RWPE2 (cell line): ENCODE data around the gene MGMT.

Experiments used
- ATAC-seq: fragments of 200-7000 bp; cut with Tn5 transposase; 3 replicates; pipeline ENCODE4 v1.9.1; 2021; ENCODE audit warnings: low read depth
- DNase-seq: peaks from one replicate; pipeline ENCODE4 v3.0.0-alpha.2; 2020; ENCODE audit warnings: low spot score
- H3K27ac ChIP-seq: fragments of 450-650 bp; 2 replicates; pipeline ENCODE4 v1.5.1; 2017; ENCODE audit warnings: mild to moderate bottlenecking; ENCODE audit not compliant: poor library complexity, severe bottlenecking
- H3K27me3 ChIP-seq: fragments of 250-450 bp; sonication (Bioruptor Pico); 2 replicates; pipeline ENCODE4 v1.5.1; 2021; ENCODE audit warnings: mild to moderate bottlenecking, moderate library complexity; ENCODE audit not compliant: insufficient read depth, poor library complexity, severe bottlenecking
- H3K36me3 ChIP-seq: fragments of 250-450 bp; sonication (Bioruptor Pico); 2 replicates; pipeline ENCODE4 v1.5.1; 2020; ENCODE audit warnings: low read depth, mild to moderate bottlenecking, moderate library complexity
- H3K4me1 ChIP-seq: fragments of 250-450 bp; sonication (Bioruptor Pico); 2 replicates; pipeline ENCODE4 v1.5.1; 2021; ENCODE audit warnings: mild to moderate bottlenecking, moderate library complexity; ENCODE audit not compliant: insufficient read depth, poor library complexity, severe bottlenecking
- H3K4me3 ChIP-seq: fragments of 250-450 bp; sonication (Bioruptor Pico); 2 replicates; pipeline ENCODE4 v1.5.1; 2021; ENCODE audit warnings: mild to moderate bottlenecking, moderate library complexity; ENCODE audit not compliant: severe bottlenecking
- H3K9me3 ChIP-seq: fragments of 250-450 bp; sonication (Bioruptor Pico); 2 replicates; pipeline ENCODE4 v1.5.1; 2021; ENCODE audit warnings: mild to moderate bottlenecking, moderate library complexity; ENCODE audit not compliant: severe bottlenecking
- CTCF ChIP-seq: fragments of 450-650 bp; IDR thresholded peaks from one replicate; pipeline ENCODE4 v1.5.1; 2017; ENCODE audit warnings: mild to moderate bottlenecking, moderate library complexity; ENCODE audit not compliant: poor library complexity, severe bottlenecking

MGMT gene

GRCh38 chr10:129552119-129552518 is 85.1 kb downstream of the MGMT start:
- Histone ChIP-seq H3K4me3 (no peak overlapping the region), H3K27me3 (no peaks in the 10 kb centered on the region), H3K4me1 (no peaks in the 10 kb centered on the region), H3K36me3 (no peaks in the 10 kb centered on the region), H3K27ac (no peak overlapping the region), H3K9me3 (no peaks in the 10 kb centered on the region)
- DNase-seq = no peak
- no peak for ATAC-seq
- no peak for TF ChIP-seq CTCF

- DNase-seq (no peak), ATAC-seq (no peak)
- no peak overlapping the region for H3K27ac ChIP-seq
- H3K9me3 ChIP-seq = no peaks in the 10 kb centered on the region
- TF ChIP-seq CTCF = no peak
- no peaks in the 10 kb centered on the region for H3K27me3 ChIP-seq
- no peak overlapping the region for H3K4me3 ChIP-seq
- H3K4me1 ChIP-seq = no peaks in the 10 kb centered on the region
- no peaks in the 10 kb centered on the region for H3K36me3 ChIP-seq
Measured at GRCh38 chr10:129553928-129554327, 86.9 kb downstream of the MGMT start.

GRCh38 chr10:129556316-129556715 is 89.3 kb downstream of the MGMT start:
- DNase-seq = no peak
- no peak overlapping the region for H3K4me3 ChIP-seq
- no peak for ATAC-seq
- no peaks in the 10 kb centered on the region for H3K36me3 ChIP-seq
- H3K4me1 ChIP-seq = no peaks in the 10 kb centered on the region
- H3K27me3 ChIP-seq = no peaks in the 10 kb centered on the region
- no peak for TF ChIP-seq CTCF
- no peak overlapping the region for H3K27ac ChIP-seq
- no peaks in the 10 kb centered on the region for H3K9me3 ChIP-seq

GRCh38 chr10:129560361-129560760 is 93.3 kb downstream of the MGMT start:
- Histone ChIP-seq H3K27me3 (no peaks in the 10 kb centered on the region), H3K4me1 (no peaks in the 10 kb centered on the region), H3K36me3 (no peaks in the 10 kb centered on the region), H3K9me3 (no peaks in the 10 kb centered on the region), H3K4me3 (no peak overlapping the region), H3K27ac (no peak overlapping the region)
- TF ChIP-seq CTCF = no peak
- ATAC-seq (no peak), DNase-seq (no peak)

GRCh38 chr10:129562487-129562886 is 95.4 kb downstream of the MGMT start:
- ATAC-seq (no peak), DNase-seq (no peak)
- Histone ChIP-seq H3K4me3 (no peak overlapping the region), H3K27ac (no peak overlapping the region), H3K36me3 (no peaks in the 10 kb centered on the region), H3K27me3 (no peaks in the 10 kb centered on the region), H3K4me1 (no peaks in the 10 kb centered on the region), H3K9me3 (no peaks in the 10 kb centered on the region)
- no peak for TF ChIP-seq CTCF
